GM18508 (cell line): Measurements from ENCODE around the gene MGAM2.

Experiments used
- ATAC-seq: cut with Tn5 transposase; IDR thresholded peaks from one replicate; pipeline ENCODE4 v1.9.1; 2021; ENCODE audit warnings: moderate number of reproducible peaks; ENCODE audit not compliant: insufficient read depth, unreplicated experiment

Gene MGAM2

GRCh38 chr7:142172932-142173331, 61.4 kb downstream of the MGAM2 start:
- ATAC-seq = no peak

GRCh38 chr7:142174441-142174840, 62.9 kb downstream of the MGAM2 start:
- ATAC-seq = no peak

- no peak for ATAC-seq
These were observed 64.1 kb downstream of the MGAM2 start for GRCh38 chr7:142175594-142175993.

GRCh38 chr7:142176901-142177300, 65.4 kb downstream of the MGAM2 start:
- no peak for ATAC-seq

GRCh38 chr7:142177869-142178268, 66.4 kb downstream of the MGAM2 start:
- ATAC-seq = no peak

- ATAC-seq = no peak
These were observed 68.9 kb downstream of the MGAM2 start for GRCh38 chr7:142180426-142180825.

- ATAC-seq = no peak
These were observed 69.7 kb downstream of the MGAM2 start for GRCh38 chr7:142181211-142181610.

GRCh38 chr7:142181966-142182365, 70.4 kb downstream of the MGAM2 start:
- no peak for ATAC-seq

- ATAC-seq = no peak
These were observed 73.6 kb downstream of the MGAM2 start for GRCh38 chr7:142185069-142185468.

GRCh38 chr7:142185801-142186200, 74.3 kb downstream of the MGAM2 start:
- no peak for ATAC-seq

GRCh38 chr7:142188154-142188553, 76.6 kb downstream of the MGAM2 start:
- no peak for ATAC-seq

GRCh38 chr7:142188846-142189245, 77.3 kb downstream of the MGAM2 start:
- no peak for ATAC-seq

GRCh38 chr7:142194201-142194600, 82.7 kb downstream of the MGAM2 start:
- no peak for ATAC-seq

GRCh38 chr7:142196066-142196840, 84.7 kb downstream of the MGAM2 start:
- ATAC-seq = no peak

- no peak for ATAC-seq
These were observed 88.7 kb downstream of the MGAM2 start for GRCh38 chr7:142200206-142200605.

- no peak for ATAC-seq
These were observed 117.1 kb downstream of the MGAM2 start for GRCh38 chr7:142228537-142229104.

- no peak for ATAC-seq
These were observed 120.2 kb downstream of the MGAM2 start for GRCh38 chr7:142231716-142232115.

- no peak for ATAC-seq
These were observed 129.0 kb downstream of the MGAM2 start for GRCh38 chr7:142240546-142240945.

GRCh38 chr7:142243823-142244222, 132.3 kb downstream of the MGAM2 start:
- no peak for ATAC-seq

GRCh38 chr7:142248166-142249160, 136.9 kb downstream of the MGAM2 start:
- ATAC-seq = no peak

GRCh38 chr7:142249918-142250317, 138.4 kb downstream of the MGAM2 start:
- no peak for ATAC-seq
